ENCODE data around the gene TP53. TPM values are rescaled to one million over a fixed set of nuclear protein-coding genes. Genes with fewer than 3 reads are reported as not detected.
"Not testable (repeated sequence)": the region's sequence is repeated elsewhere in the genome, so short reads cannot be mapped to it uniquely, and the experiment has no call there.

The TP53 gene
- total and polyA plus RNA-seq, 9 of the 15 experiments (the other 6 are each of a cell fraction or from before 2014, with no cell fraction given) = 2.8 to 14.0 (median 7.1) TPM

DNA sequence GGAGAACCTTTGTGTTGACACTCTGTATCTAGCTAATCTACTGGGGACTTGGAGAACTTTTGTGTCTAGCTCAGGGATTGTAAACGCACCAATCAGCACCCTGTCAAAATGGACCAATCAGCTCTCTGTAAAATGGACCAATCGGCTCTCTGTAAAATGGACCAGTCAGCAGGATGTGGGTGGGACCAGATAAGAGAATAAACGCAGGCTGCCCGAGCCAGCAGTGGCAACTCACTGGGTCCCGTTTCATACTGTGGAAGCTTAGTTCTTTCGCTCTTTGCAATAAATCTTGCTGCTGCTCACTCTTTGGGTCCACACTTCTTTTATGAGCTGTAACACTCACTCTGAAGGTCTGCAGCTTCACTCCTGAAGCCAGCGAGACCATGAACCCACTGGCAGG lies 45.7 kb downstream of the TP53 start:
- H3K9me1 ChIP-seq (ENCODE audit: control insufficient read depth, insufficient read depth, low read length); H4K20me1 ChIP-seq (replicated peaks; ENCODE audit: control insufficient read depth, insufficient read depth, low read length); BruUV-seq (replicated peaks); in situ Hi-C loops (cut with MboI); H3K36me3 ChIP-seq (ENCODE audit: control insufficient read depth, insufficient read depth, low read length); H3K4me3 ChIP-seq; H3K9me3 ChIP-seq (replicated peaks; ENCODE audit: control insufficient read depth, insufficient read depth, low read depth, low read length); intact Hi-C loops (cut with micrococcal nuclease); H3K27ac ChIP-seq (ENCODE audit: extremely low read depth, low read depth, low read length); CTCF ChIA-PET (ENCODE audit: low intra/inter-chr PET ratio); H3K79me2 ChIP-seq (ENCODE audit: control insufficient read depth, insufficient read depth, low read length); H3K27me3 ChIP-seq (ENCODE audit: control insufficient read depth in 2 of 2, insufficient read depth in 2 of 2, low read length in 2 of 2): not testable (repeated sequence)
- DNase-seq (ENCODE audit: extremely low read depth in 1 of 4, low spot score in 3 of 4) (peak in 1 of 4 experiments; percentile 32), ATAC-seq (peak; percentile 55; the same call in 1 of the 3 replicates), FAIRE-seq (peak; percentile 55)
- TF ChIP-seq CC2D1A (IDR thresholded peaks at IDR 0.05) = 0 out of 2 replicates have a peak, but pooled peaks have one; percentile 16
- TF ChIP-seq RBM25 (IDR thresholded peaks at IDR 0.05; ENCODE audit: low read depth, low read length, severe bottlenecking) = peak; percentile 12
- TF ChIP-seq, protein P1, sequence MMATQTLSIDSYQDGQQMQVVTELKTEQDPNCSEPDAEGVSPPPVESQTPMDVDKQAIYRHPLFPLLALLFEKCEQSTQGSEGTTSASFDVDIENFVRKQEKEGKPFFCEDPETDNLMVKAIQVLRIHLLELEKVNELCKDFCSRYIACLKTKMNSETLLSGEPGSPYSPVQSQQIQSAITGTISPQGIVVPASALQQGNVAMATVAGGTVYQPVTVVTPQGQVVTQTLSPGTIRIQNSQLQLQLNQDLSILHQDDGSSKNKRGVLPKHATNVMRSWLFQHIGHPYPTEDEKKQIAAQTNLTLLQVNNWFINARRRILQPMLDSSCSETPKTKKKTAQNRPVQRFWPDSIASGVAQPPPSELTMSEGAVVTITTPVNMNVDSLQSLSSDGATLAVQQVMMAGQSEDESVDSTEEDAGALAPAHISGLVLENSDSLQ (IDR thresholded peaks at IDR 0.05) = peak; percentile 43; the same call in 1 of the 2 replicates
- TF ChIP-seq POLR2A (conservative IDR thresholded peaks at IDR 0.05) = peak; percentile 63
- TF ChIP-seq POLR2B (IDR thresholded peaks at IDR 0.05; ENCODE audit: low read depth, partially characterized antibody) = peak; percentile 47
- peak; percentile 48 for TF ChIP-seq ASH1L (IDR thresholded peaks at IDR 0.05; ENCODE audit: borderline replicate concordance, low read depth, partially characterized antibody)
- TF ChIP-seq ZNF316 (IDR thresholded peaks at IDR 0.05) = peak; percentile 96
- peak; percentile 52 for TF ChIP-seq NFYB (IDR thresholded peaks at IDR 0.05; ENCODE audit: extremely low read depth, insufficient read length)
- TF ChIP-seq C11orf30 (IDR thresholded peaks at IDR 0.05; ENCODE audit: low read depth) = peak; percentile 93
- peak; percentile 50; the same call in 1 of the 2 replicates for TF ChIP-seq SUPT5H (IDR thresholded peaks at IDR 0.05)
- peak; percentile 81 for TF ChIP-seq MAFG (tag; conservative IDR thresholded peaks at IDR 0.05)
- Histone ChIP-seq H3K9ac (ENCODE audit: insufficient read depth in 1 of 2, low read depth in 2 of 2, low read length in 2 of 2) (peak overlapping the region; percentile 26 to 50; a peak in 3 of 4 replicates), H3K4me2 (ENCODE audit: insufficient read depth, low read length) (peak overlapping the region; percentile 64), H3K4me1 (replicated peaks in 1 of 2; ENCODE audit: control insufficient read depth in 2 of 2, insufficient read depth in 2 of 2, low read length in 2 of 2) (peaks cover 2 to 11% of the 10 kb centered on the region in 2 experiments; a peak in 3 of 5 replicates), H2AFZ (ENCODE audit: low read depth, low read length) (peak overlapping the region; percentile 74)
- 32% methylated on average over 5 of the region's 7 CpGs for WGBS (ENCODE audit: insufficient coverage, low coverage, missing lambda C conversion rate)
- POLR2A ChIA-PET = interaction anchor here (0.6 to 2.3 kb wide), 11 partner anchors 9 to 128 kb away, joined by 3 to 16 read pairs (median 4); partner anchors contain the start of genes ATP1B2, MPDU1, SAT2 and TP53
